Measurements from ENCODE around the gene SMARCAD1.

Gene SMARCAD1

GRCh38 chr4:94339779-94340178, 132.1 kb downstream of the SMARCAD1 start:
- H3K27ac ChIP-seq (ENCODE audit: low read length) = no peak overlapping the region
- H3K4me3 ChIP-seq (ENCODE audit: low read length) = no peak overlapping the region
- no peaks in the 10 kb centered on the region for H3K79me2 ChIP-seq (ENCODE audit: low read length)
- TF ChIP-seq EZH2phosphoT487 (IDR thresholded peaks at IDR 0.05; ENCODE audit: low read depth) = no peak
- TF ChIP-seq CTCF (IDR thresholded peaks at IDR 0.05; ENCODE audit: low read depth, low read length) = no peak
- no peaks in the 10 kb centered on the region for H4K20me1 ChIP-seq (ENCODE audit: insufficient read depth, low read length)
- H3K4me2 ChIP-seq (ENCODE audit: low read length) = peak overlapping the region; percentile 29
- no peaks in the 10 kb centered on the region for H3K9me3 ChIP-seq (ENCODE audit: insufficient read depth, low read length)
- no peaks in the 10 kb centered on the region for H3K27me3 ChIP-seq (ENCODE audit: low read depth, low read length)
- H2AFZ ChIP-seq (ENCODE audit: low read depth, low read length) = 0 out of 2 replicates have a peak overlapping the region, but pooled peaks have one; percentile 53
- peaks cover 19% of the 10 kb centered on the region for H3K4me1 ChIP-seq (ENCODE audit: low read length)
- no peaks in the 10 kb centered on the region for H3K36me3 ChIP-seq (replicated peaks; ENCODE audit: low read depth, low read length)
- H3K9ac ChIP-seq (ENCODE audit: low read length) = no peak overlapping the region

All from OCI-LY3 (cell line).